T-helper 17 cell (primary cell): ENCODE measurements around the gene ANKLE1. TPM values are rescaled to one million over a fixed set of nuclear protein-coding genes. Genes with fewer than 3 reads are reported as not detected.

ENCODE experiments used
- ATAC-seq: fragments of 150-1000 bp; cut with Tn5 transposase; 2 replicates; pipeline ENCODE4 v1.10.0; 2021; ENCODE audit warnings: mild to moderate bottlenecking, moderate library complexity
- DNase-seq, 3 donors: peaks; one replicate each; pipeline versions ENCODE4 v3.0.0 to v3.0.0-alpha.2; 2020 to 2021
- H3K9me3 ChIP-seq: one replicate; pipeline ENCODE4 v1.7.0; 2013; ENCODE audit warnings: low read length, mild to moderate bottlenecking; ENCODE audit not compliant: control insufficient read depth, poor library complexity, severe bottlenecking
- H3K27ac Mint-ChIP-seq: one replicate; pipeline ENCODE4 v1.8.0; 2022; ENCODE audit warnings: mild to moderate bottlenecking, moderate library complexity, mixed read lengths
- H3K27me3 Mint-ChIP-seq: one replicate; pipeline ENCODE4 v1.8.0; 2022; ENCODE audit warnings: mixed read lengths
- H3K36me3 Mint-ChIP-seq: one replicate; pipeline ENCODE4 v1.8.0; 2022; ENCODE audit warnings: low read depth, mixed read lengths
- H3K4me1 Mint-ChIP-seq: one replicate; pipeline ENCODE4 v1.8.0; 2022; ENCODE audit warnings: mild to moderate bottlenecking, mixed read lengths
- H3K4me3 Mint-ChIP-seq: one replicate; pipeline ENCODE4 v1.8.0; 2022; ENCODE audit warnings: mild to moderate bottlenecking, moderate library complexity, mixed read lengths
- total RNA-seq, 4 donors: library from RNA in 2 of 4; stranded (reverse) in 2 of 4; gene quantifications; one replicate each; pipeline ENCODE4 v1.2.3 and lab custom pipeline; 2022 to 2026

ANKLE1 gene
- total RNA-seq, 2 donors from 2014 or later, result 1.4 to 2.0 TPM

GRCh38 chr19:17311455-17312188 is 29.9 kb downstream of the ANKLE1 start:
- ATAC-seq (no peak), DNase-seq (no peak)
- H3K36me3 Mint-ChIP-seq, result no peaks in the 10 kb centered on the region
- no peaks in the 10 kb centered on the region for H3K27me3 Mint-ChIP-seq
- peak overlapping the region; percentile 39 for H3K4me3 Mint-ChIP-seq
- no peaks in the 10 kb centered on the region for H3K9me3 ChIP-seq
- H3K4me1 Mint-ChIP-seq, result peaks cover 27% of the 10 kb centered on the region
- no peak overlapping the region for H3K27ac Mint-ChIP-seq

- H3K9me3 ChIP-seq, result no peaks in the 10 kb centered on the region
- Mint-ChIP-seq H3K4me3 (no peak overlapping the region), H3K27ac (no peak overlapping the region), H3K4me1 (peaks cover 27% of the 10 kb centered on the region), H3K36me3 (no peaks in the 10 kb centered on the region), H3K27me3 (no peaks in the 10 kb centered on the region)
- DNase-seq, result no peak
- ATAC-seq, result no peak
Measured at GRCh38 chr19:17312189-17313113, 30.8 kb downstream of the ANKLE1 start.

- DNase-seq (no peak), ATAC-seq (no peak)
- Mint-ChIP-seq H3K27me3 (no peaks in the 10 kb centered on the region), H3K36me3 (no peaks in the 10 kb centered on the region), H3K4me3 (no peak overlapping the region), H3K4me1 (peaks cover 21% of the 10 kb centered on the region), H3K27ac (no peak overlapping the region)
- H3K9me3 ChIP-seq, result no peaks in the 10 kb centered on the region
Measured at GRCh38 chr19:17314007-17314593, 32.4 kb downstream of the ANKLE1 start.

GRCh38 chr19:17318966-17319365 is 37.3 kb downstream of the ANKLE1 start:
- Mint-ChIP-seq H3K36me3 (peaks cover 6% of the 10 kb centered on the region), H3K4me1 (peaks cover 10% of the 10 kb centered on the region), H3K27me3 (no peaks in the 10 kb centered on the region), H3K4me3 (no peak overlapping the region), H3K27ac (no peak overlapping the region)
- H3K9me3 ChIP-seq, result no peaks in the 10 kb centered on the region
- ATAC-seq, result no peak
- no peak for DNase-seq

GRCh38 chr19:17319473-17320238 is 38.0 kb downstream of the ANKLE1 start:
- no peak overlapping the region for H3K4me3 Mint-ChIP-seq

GRCh38 chr19:17320435-17320834 is 38.7 kb downstream of the ANKLE1 start:
- no peak for DNase-seq
- Mint-ChIP-seq H3K36me3 (peaks cover 6% of the 10 kb centered on the region), H3K27ac (no peak overlapping the region), H3K4me1 (peaks cover 10% of the 10 kb centered on the region), H3K4me3 (no peak overlapping the region), H3K27me3 (no peaks in the 10 kb centered on the region)
- no peaks in the 10 kb centered on the region for H3K9me3 ChIP-seq
- no peak for ATAC-seq

More at GRCh38 chr19:17319473-17320238, 38.0 kb downstream of the ANKLE1 start:
- H3K27ac Mint-ChIP-seq, result no peak overlapping the region
- peaks cover 10% of the 10 kb centered on the region for H3K4me1 Mint-ChIP-seq
- ATAC-seq (no peak), DNase-seq (no peak)
- H3K9me3 ChIP-seq, result no peaks in the 10 kb centered on the region
- H3K36me3 Mint-ChIP-seq, result peaks cover 6% of the 10 kb centered on the region
- no peaks in the 10 kb centered on the region for H3K27me3 Mint-ChIP-seq

- H3K9me3 ChIP-seq, result no peaks in the 10 kb centered on the region
- no peak overlapping the region for H3K27ac Mint-ChIP-seq
- no peak overlapping the region for H3K4me3 Mint-ChIP-seq
- DNase-seq (no peak), ATAC-seq (no peak)
- H3K36me3 Mint-ChIP-seq, result peaks cover 6% of the 10 kb centered on the region
- peaks cover 7% of the 10 kb centered on the region for H3K4me1 Mint-ChIP-seq
- H3K27me3 Mint-ChIP-seq, result no peaks in the 10 kb centered on the region
Measured at GRCh38 chr19:17321655-17322489, 40.2 kb downstream of the ANKLE1 start.

- no peaks in the 10 kb centered on the region for H3K9me3 ChIP-seq
- ATAC-seq, result no peak
- no peak for DNase-seq
- Mint-ChIP-seq H3K27me3 (no peaks in the 10 kb centered on the region), H3K4me1 (peaks cover 8% of the 10 kb centered on the region), H3K4me3 (no peak overlapping the region), H3K27ac (no peak overlapping the region), H3K36me3 (peaks cover 6% of the 10 kb centered on the region)
Measured at GRCh38 chr19:17322854-17323253, 41.2 kb downstream of the ANKLE1 start.

- ATAC-seq, result no peak
- Mint-ChIP-seq H3K27me3 (no peaks in the 10 kb centered on the region), H3K4me3 (no peak overlapping the region), H3K27ac (no peak overlapping the region), H3K4me1 (peaks cover 8% of the 10 kb centered on the region), H3K36me3 (peaks cover 6% of the 10 kb centered on the region)
- no peak for DNase-seq
- H3K9me3 ChIP-seq, result no peaks in the 10 kb centered on the region
Measured at GRCh38 chr19:17323300-17323963, 41.7 kb downstream of the ANKLE1 start.

GRCh38 chr19:17323964-17324332 is 42.2 kb downstream of the ANKLE1 start:
- no peaks in the 10 kb centered on the region for H3K9me3 ChIP-seq
- H3K27me3 Mint-ChIP-seq, result no peaks in the 10 kb centered on the region
- H3K36me3 Mint-ChIP-seq, result peaks cover 6% of the 10 kb centered on the region
- H3K4me3 Mint-ChIP-seq, result no peak overlapping the region
- no peak overlapping the region for H3K27ac Mint-ChIP-seq
- no peak for ATAC-seq
- peaks cover 8% of the 10 kb centered on the region for H3K4me1 Mint-ChIP-seq
- DNase-seq, result no peak

GRCh38 chr19:17324357-17325114 is 42.8 kb downstream of the ANKLE1 start:
- DNase-seq (no peak), ATAC-seq (no peak)
- Mint-ChIP-seq H3K27me3 (no peaks in the 10 kb centered on the region), H3K36me3 (peaks cover 6% of the 10 kb centered on the region), H3K4me1 (peaks cover 10% of the 10 kb centered on the region), H3K27ac (no peak overlapping the region), H3K4me3 (no peak overlapping the region)
- no peaks in the 10 kb centered on the region for H3K9me3 ChIP-seq
